22Rv1 (cell line): ENCODE results near the gene NDUFB7.
A peak's percentile ranks its signal among the peaks of the same experiment; 100 is the strongest.

Source experiments
- H3K27ac ChIP-seq: fragments of 450-650 bp; 2 replicates; pipeline ENCODE4 v1.5.1; 2017
- ZFX ChIP-seq: fragments of 450-650 bp; IDR thresholded peaks from 2 replicates; pipeline ENCODE4 v1.6.1; 2017; ENCODE audit warnings: antibody characterized with exemption, borderline replicate concordance
- TF ChIP-seq, protein P1 (sequence below): fragments of 450-650 bp; IDR thresholded peaks from 2 replicates; pipeline ENCODE4 v1.5.1; 2017; ENCODE audit warnings: mild to moderate bottlenecking

Gene NDUFB7

DNA sequence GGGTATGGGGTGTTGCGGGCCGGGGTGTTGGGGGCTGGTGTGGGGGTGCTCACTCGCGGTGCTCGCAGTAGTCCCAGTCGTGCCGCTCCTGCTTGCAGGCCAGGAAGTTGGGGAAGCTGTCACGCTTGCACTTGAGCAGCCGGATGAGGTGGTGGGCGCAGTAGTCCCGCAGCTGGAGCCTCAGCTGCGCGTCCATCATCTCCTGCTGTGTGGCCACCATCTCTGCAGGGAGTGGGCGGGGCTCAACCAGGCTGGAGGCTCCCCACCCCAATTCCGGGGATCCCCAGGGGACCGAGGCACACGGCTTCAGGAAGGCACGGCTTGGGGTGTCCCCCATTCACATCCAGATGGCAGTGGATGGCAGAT is 5.2 kb downstream of the NDUFB7 start:
- H3K27ac ChIP-seq = no peak overlapping the region
- TF ChIP-seq, protein P1, sequence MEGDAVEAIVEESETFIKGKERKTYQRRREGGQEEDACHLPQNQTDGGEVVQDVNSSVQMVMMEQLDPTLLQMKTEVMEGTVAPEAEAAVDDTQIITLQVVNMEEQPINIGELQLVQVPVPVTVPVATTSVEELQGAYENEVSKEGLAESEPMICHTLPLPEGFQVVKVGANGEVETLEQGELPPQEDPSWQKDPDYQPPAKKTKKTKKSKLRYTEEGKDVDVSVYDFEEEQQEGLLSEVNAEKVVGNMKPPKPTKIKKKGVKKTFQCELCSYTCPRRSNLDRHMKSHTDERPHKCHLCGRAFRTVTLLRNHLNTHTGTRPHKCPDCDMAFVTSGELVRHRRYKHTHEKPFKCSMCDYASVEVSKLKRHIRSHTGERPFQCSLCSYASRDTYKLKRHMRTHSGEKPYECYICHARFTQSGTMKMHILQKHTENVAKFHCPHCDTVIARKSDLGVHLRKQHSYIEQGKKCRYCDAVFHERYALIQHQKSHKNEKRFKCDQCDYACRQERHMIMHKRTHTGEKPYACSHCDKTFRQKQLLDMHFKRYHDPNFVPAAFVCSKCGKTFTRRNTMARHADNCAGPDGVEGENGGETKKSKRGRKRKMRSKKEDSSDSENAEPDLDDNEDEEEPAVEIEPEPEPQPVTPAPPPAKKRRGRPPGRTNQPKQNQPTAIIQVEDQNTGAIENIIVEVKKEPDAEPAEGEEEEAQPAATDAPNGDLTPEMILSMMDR = no peak
- no peak for TF ChIP-seq ZFX

DNA sequence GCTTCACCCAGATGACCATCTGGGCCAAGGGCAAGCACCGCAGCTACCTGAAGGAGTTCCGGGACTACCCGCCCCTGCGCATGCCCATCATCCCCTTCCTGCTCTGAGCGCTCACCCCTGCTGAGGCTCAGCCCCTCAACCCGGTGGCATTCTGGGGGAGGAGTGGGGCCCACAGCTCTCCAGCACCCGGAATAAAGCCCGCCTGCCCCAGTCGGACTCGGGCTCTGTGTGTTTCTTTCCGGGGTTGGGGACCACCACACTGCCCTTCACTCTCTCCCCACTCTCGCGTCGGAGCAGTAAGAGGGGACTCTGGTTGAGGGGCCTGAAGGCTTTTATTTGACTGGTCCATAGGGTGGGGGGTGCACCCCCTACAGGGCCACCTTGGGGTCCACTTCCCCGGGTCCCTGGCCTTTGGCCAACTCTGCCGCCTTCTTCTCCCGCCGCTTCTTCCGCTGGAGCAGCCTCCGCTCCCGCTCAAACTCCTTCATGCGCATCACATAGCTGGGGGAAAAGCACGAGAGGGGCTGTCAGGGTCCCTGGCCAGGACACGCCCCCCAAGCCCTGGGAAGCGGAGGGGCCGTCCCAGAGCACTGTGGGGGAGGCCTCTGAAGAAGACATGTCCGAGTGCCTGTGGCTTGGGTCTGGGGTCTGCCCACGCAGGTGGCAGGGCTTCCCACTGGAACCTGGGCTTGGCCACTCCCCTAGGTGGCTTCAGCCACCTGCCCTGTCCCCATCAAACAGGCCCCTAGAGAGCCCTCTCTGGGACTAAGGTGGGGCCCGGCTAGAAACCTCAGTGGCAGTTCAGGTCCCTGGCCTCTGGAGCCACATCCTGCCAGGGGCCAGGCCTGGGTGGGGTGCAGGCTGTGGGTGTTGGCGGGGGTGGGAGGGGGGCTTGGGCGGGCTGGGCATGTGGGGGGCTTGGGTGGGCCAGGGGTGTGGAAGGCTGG is 5.8 kb downstream of the NDUFB7 start:
- H3K27ac ChIP-seq = no peak overlapping the region
- TF ChIP-seq, protein P1 = no peak
- no peak for TF ChIP-seq ZFX

DNA sequence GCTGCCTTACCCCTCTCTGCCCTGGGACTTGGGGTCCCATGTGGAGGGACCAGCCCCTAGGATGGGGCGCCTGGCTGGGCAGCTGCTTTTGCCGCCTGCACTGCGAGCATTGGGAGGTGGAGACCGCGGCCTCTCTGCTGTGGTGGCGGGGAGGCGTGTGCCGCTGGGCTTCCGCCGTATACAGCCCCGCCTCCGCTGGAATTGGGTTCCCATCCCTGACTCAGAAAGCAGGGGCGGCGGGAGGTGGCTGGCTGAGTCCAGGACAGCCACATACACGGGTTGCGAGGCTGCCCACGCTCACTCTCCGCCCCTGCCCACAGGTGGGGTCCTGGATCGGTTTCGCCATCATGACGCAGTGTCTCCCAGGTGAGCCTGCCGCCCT is 6.6 kb downstream of the NDUFB7 start:
- H3K27ac ChIP-seq = no peak overlapping the region

DNA sequence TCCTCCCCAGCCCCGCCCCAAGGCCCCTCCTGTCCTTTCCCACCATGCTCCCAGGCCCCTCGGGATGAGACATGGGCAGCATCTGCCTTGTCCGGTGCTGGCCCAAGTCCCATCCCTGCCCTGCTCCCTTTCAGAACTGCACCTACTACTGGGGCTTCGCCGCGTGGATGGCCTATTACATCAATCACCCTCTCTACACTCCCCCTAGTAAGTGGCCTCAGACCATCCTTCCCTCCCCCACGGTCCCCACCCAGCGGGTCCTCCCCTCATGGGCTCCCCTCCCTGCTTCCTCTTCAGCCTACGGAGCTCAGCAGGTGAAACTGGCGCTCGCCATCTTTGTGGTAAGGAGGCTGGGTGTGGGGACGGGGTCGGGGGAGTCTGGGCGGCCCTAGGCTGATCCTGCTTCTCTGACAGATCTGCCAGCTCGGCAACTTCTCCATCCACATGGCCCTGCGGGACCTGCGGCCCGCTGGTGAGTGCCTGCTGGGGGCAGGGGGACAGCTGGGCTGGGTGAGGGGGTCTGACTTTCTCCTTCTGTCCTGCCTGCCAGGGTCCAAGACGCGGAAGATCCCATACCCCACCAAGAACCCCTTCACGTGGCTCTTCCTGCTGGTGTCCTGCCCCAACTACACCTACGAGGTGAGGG is 7.1 kb downstream of the NDUFB7 start:
- H3K27ac ChIP-seq = peak overlapping the region; percentile 43; the same call in 1 of the 2 replicates

More for the DNA sequence above, 6.6 kb downstream of the NDUFB7 start:
- TF ChIP-seq ZFX = no peak
- TF ChIP-seq, protein P1 = no peak

DNA sequence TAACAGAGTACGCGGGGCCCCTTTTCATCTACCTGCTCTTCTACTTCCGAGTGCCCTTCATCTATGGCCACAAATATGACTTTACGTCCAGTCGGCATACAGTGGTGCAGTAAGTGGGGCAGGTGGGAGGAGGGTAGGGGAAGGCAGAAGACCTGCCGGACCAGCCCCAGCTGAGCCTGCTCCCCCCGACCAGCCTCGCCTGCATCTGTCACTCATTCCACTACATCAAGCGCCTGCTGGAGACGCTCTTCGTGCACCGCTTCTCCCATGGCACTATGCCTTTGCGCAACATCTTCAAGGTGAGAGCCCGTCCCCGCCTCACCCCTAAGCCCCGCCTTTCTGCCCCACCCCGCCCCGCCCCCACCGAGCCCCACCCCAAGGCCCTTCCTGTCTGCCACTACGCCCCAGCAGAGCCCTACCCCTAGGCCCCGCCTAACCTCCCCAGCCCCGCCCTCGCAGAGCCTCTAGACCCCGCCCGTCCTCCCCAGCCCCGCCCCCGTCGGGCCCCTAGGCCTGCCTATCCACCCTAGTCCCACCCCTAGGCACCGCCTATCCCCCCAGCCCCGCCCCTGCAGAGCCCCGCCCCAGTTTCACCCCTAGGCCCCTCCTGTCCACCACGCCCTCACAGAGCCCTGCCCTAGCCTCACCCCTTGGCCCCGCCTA is 7.7 kb downstream of the NDUFB7 start:
- peak overlapping the region; percentile 32; the same call in 1 of the 2 replicates for H3K27ac ChIP-seq
- no peak for TF ChIP-seq ZFX
- TF ChIP-seq, protein P1 = no peak

DNA sequence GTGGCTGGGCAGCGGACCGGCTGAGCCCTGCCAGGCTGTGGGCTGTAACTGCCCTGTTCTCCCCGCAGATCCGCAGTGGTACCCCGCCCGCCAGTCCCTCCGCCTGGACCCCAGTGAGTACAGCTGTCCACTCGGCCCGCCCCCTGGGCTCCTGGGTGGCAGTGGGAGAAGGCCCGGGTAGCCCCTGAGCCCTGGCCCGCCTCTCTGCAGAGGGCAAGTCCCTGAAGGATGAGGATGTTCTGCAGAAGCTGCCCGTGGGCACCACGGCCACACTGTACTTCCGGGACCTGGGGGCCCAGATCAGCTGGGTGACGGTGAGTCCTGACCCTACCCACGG is 8.3 kb downstream of the NDUFB7 start:
- TF ChIP-seq ZFX = no peak
- TF ChIP-seq, protein P1 = no peak
- H3K27ac ChIP-seq = peak overlapping the region; percentile 32; the same call in 1 of the 2 replicates

DNA sequence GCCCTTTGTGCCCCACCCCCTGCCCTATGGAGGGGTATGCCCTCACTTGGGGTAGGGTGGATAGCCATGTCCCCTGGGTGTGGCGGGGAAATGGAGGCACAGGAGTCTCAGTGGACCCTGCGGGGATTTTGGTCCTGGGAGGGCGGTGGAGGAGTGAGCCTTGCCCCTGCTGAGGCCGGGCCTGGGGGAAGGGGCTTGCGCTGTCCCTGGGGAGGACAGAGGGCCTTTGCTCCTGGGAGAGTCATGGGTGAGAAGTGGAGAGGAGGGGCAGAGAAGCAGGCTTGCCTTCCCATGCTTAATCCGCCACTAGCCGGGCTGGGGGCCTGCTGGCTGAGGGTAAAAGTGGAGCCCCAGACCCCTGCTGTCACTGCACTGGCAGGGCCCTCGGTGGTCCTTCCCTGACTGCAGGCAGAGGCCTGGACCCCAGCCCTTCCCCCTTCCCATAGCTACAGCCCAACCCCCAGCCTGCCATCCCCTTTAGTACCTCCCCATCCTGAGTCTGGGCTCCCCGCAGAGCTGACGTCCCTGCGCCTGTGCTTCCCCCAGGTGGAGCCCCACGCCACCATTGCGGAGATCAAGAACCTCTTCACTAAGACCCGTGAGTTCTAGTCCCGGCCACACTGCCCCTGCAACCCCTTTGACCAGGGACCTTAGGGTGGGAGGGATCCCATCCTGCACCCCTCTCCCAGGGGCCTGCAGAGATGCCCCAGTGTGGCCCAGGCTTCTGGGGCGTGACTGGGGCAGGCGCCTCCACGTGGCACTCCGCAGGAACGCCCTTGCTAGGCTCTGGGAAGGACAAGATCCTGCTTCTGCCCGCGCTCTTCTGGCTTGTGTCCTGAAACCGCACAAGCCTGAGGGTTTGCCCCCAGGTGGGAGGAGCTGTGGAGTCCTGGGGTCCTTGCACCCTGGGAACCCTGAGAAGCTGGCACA is 8.9 kb downstream of the NDUFB7 start:
- H3K27ac ChIP-seq = peak overlapping the region; percentile 32; the same call in 1 of the 2 replicates
- no peak for TF ChIP-seq ZFX
- TF ChIP-seq, protein P1 = no peak
